GM18873 (cell line): Measurements from ENCODE around the gene FAM72A.
"Not testable (repeated sequence)": the region's sequence is repeated elsewhere in the genome, so short reads cannot be mapped to it uniquely, and the experiment has no call there.

Experiments
- ATAC-seq: cut with Tn5 transposase; IDR thresholded peaks from one replicate; pipeline ENCODE4 v1.9.1; 2021; ENCODE audit warnings: mild to moderate bottlenecking, moderate library complexity, moderate number of reproducible peaks; ENCODE audit not compliant: unreplicated experiment, low FRiP score

Gene FAM72A

DNA sequence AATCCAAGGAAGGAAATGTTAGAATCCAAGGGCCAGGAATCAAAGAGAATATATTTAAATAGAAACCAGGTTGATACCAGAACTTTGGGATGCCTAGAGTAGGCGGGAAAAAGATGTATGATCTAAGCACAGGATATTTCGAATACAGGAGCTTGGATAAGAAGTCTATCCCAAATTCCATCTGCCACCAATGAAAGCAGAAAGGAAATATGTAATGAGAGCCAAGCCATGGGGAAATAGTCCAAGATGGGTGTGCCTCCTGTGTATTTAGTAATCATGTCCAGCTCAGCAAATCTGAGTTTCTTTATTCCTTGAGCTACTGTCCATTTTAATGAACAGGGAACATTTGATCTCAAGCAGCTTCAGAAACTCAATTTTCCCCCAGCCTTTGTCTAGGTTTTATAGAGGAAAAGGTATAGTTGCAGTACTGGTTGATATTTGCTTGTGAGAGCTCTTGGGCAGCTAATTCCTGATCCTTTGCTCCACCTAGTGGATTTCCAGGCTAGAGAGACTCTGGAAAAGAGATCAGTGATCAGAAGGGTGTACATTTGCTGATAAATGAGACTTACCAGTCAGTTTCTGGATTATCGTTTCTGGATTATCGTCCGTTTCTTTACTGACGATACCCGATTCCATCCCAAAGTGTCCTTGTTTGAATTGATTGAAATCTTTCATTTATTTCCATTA is 28.3 kb downstream of the FAM72A start:
- ATAC-seq, result not testable (repeated sequence)

DNA sequence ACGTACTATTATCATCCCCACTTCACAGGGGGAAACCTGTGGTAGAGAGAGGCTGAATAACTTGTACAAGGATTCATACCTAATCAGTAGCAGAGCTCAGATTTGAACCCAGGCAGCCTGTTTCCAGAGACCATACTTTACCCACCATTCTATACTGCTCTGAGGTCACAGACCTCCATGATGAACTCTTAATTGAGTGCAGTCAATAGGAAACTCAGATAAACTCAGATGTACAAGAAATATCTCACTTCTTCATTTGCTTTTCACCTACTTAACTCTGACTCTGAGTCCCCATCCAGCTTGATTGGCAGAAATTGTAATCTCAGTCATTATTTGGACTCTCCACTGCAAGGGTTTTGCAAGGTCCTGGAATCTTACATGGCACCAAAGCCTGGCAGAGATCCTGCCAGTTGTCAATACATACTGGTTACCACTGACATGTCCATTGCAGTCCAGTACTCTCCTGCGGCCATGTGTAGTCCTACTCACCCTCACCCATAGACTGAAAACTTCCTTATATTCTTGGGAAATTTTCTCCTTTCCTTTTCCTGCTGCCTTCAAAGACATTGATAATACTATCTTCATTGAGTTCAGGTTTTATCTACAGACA is 29.4 kb downstream of the FAM72A start:
- not testable (repeated sequence) for ATAC-seq

DNA sequence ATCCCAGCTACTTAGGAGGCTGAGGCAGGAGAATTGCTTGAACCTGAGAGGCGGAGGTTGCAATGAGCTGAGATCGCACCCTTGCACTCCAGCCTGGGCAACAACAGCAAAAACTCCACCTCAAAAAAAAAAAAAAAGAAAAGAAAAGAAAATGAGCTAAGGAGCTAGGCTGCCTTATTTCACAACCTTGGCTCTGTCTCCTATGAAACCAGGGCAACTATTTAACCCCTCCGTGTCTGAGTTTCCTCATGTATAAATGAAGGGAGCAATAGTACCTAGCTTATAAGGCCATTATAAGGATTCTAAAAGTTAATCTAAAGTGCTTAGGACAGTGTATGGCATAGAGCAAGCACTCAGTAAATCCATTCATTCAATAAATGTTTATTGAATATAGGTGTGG is 32.8 kb downstream of the FAM72A start:
- ATAC-seq, result not testable (repeated sequence)

DNA sequence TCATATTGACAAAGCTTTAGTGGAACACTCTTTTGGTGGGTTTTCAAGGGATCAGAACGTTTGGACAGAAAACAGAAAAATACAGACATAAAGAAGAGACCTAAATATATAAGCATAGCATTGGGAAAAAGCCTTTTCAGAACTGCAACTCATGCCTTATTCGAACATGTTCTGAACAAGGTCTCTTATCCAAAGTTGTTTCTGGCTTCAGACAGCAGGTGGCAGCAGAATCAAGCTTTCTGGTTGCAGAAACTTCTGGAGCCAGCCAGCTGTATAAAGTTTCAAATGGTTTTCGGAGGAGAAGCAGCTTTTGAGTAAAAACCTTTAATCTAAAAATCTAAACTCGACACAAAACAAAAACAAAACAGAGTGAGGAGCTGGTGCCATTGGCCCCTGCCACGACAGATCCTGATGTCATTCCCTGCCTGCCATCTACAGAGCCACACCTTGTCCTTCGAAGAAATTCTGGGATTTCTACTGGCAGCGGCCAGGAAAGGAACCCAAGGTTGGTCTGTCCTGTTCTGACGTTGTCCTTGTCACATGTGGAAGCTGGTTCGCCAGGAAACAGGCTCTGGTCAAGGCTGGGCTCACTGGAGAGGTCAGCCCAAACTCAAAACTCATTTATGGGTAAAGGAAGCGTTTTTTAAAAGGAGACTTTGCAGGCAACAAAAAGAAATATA is 35.1 kb downstream of the FAM72A start:
- not testable (repeated sequence) for ATAC-seq

DNA sequence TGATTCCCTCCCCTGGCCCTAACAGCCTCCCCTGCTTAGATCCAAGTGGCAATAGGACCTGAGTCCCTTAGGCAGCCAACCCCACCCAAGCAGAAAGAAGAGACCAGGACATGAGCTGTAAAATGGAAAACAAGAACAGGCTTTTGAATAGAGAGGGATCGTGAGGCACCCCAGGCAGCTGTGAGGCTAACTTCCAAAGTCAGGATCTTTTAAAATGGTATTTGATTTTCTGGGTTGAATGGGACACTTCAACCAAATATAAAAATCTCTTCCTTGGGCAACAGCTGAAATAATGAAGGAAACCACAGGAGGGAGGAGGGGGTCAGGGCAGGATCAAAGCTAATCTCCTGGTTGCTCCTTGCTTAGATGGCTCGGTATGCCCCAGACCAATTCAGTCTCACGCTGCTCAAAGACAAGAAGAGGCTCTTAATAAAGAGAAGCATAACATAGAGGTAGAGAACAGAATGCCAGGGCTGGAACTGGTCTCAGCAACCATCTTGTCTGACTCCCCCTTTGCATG is 56.8 kb downstream of the FAM72A start:
- ATAC-seq, result no peak

DNA sequence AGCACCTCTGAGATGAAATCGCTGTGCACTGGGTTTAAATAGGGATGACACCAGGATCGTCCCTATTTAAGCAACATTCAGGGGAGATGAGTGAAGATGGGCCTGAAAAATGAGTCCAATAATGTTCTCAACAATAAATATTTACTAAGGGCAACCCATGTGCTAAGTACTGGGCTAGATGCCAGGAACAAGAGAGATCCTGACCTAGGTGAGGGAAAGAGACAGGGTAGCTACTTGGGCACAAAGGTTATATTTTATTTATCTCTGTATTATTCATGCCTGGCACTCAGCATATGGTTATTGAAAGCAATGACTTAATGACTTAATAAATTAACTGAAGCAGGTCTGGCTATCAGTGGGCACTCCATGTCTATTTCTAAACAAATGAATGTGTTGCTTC is 58.0 kb downstream of the FAM72A start:
- ATAC-seq, result no peak

DNA sequence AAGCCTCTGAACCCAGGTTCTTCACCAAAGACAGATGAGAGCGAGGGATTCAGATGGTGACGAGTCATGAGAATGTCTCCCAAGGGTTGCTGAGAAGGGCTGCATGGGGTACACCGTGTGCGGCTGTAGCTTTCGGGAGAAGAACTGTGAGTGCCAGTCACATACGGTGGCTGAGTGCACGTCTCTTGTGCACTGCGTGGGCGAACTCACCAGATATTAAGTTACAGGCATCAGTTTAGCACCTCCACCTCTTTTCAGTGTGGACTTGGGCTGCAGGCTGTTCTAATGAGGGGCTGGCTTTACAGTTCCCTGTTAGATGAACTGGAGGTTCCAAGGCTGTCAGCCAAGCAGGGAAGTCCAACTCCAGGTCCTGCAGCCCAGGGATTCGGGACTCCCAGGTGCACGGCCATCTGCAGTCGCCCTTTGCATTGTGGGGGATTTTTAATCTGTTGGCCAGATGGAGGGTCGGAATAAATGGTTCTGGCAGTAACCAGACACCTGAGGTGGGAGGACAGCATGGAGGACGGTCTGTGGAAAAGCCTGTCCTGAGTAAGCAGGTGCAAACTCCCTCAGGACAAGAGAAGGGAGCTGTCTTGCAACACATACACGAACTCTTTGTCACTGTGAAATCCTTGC is 59.0 kb downstream of the FAM72A start:
- no peak for ATAC-seq

DNA sequence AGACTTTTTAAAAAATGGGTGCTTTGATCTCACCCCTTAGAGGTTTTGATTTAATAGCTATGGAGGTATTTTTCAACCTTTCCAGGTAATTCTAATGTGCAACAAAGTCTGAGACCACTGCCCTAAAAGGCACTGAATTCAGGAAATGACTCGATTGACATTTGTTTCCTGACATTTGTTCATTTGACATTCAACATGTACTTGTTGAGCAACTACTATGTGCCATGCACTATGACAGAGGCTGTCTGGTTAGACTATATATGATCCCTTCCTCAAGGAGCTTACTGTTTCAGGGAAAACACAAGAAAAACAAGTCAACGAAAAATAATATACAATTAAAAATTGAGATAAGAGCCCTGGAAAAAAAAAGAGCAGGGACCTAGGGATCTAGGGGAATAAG is 59.9 kb downstream of the FAM72A start:
- no peak for ATAC-seq

DNA sequence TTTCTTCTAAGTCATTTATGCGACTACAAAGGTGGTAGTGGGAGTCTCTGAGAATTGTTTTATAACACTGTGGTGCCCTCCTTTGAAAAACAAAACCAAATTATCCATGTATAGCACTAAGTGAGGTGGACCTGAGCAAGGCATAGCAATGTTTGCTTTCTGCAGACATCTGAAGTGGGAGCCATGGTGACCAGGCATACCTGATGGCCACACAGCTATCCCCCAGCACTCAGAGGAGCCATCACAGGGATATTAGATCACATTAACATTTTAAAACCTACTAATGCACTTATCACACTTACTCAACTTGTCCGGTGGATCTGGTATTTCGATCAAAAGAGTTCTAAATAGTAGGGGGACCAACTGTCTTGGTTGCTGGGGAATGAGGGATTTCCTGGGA is 60.6 kb downstream of the FAM72A start:
- ATAC-seq, result no peak

DNA sequence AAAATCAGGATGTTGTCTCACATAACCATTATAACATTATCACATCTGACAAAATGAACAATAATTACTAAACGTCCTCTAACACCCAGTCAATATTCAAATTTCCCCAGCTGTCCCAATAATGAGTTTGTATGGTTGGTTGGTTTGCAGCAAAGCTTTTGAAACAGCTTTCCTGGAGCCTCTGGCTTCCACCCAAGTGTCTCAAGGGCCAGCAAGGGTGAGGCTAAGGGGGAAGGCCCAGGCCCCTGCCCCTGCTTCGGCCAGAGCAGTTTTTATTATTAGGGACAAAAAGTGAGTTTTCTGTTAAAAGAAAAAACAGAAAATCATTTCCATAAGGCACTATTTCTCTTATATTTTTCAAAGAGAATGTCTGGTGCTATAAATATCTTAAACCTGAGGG is 66.4 kb downstream of the FAM72A start:
- no peak for ATAC-seq
